ENCODE data around the gene GMFB.

The GMFB gene

GRCh38 chr14:54425068-54425467, 63.7 kb downstream of the GMFB start:
- no peak for DNase-seq

Measured in SW 1271 (cell line).